ENCODE results near the gene GABRG1. TPM values are rescaled to one million over a fixed set of nuclear protein-coding genes. Genes with fewer than 3 reads are reported as not detected.

GABRG1 gene
- total RNA-seq, 2 donors from 2014 or later, result not detected

- no peaks in the 10 kb centered on the region for H3K9me3 ChIP-seq
- WGBS, 2 donors, result 43 to 44% methylated on average over 5 of the region's 5 CpGs
- DNase-seq (no peak), ATAC-seq (no peak)
- no peak for TF ChIP-seq POLR2A (IDR thresholded peaks at IDR 0.05)
- no peak for TF ChIP-seq CTCF (IDR thresholded peaks at IDR 0.05)
- no peaks in the 10 kb centered on the region for H3K36me3 ChIP-seq (replicated peaks in 1 of 2; ENCODE audit: insufficient read depth in 1 of 2, low read depth in 2 of 2)
- no peak overlapping the region for H3K4me3 ChIP-seq
- no peaks in the 10 kb centered on the region for H3K27me3 ChIP-seq
- no peaks in the 10 kb centered on the region for H3K4me1 ChIP-seq
- intact Hi-C loops (cut with DNase I), result no loop called here
- no peak overlapping the region for H3K27ac ChIP-seq
These were observed 42.2 kb downstream of the GABRG1 start for GRCh38 chr4:46081674-46082073.

- no peaks in the 10 kb centered on the region for H3K4me1 ChIP-seq
- TF ChIP-seq POLR2A (IDR thresholded peaks at IDR 0.05) (no peak), CTCF (IDR thresholded peaks at IDR 0.05) (no peak)
- no peaks in the 10 kb centered on the region for H3K36me3 ChIP-seq (replicated peaks in 1 of 2; ENCODE audit: insufficient read depth in 1 of 2, low read depth in 2 of 2)
- H3K9me3 ChIP-seq, result no peaks in the 10 kb centered on the region
- no peak overlapping the region for H3K27ac ChIP-seq
- H3K27me3 ChIP-seq, result no peaks in the 10 kb centered on the region
- no peak overlapping the region for H3K4me3 ChIP-seq
- intact Hi-C loops (cut with DNase I), result no loop called here
- no peak for DNase-seq
- ATAC-seq, result no peak
These were observed 42.6 kb downstream of the GABRG1 start for GRCh38 chr4:46081248-46081647.

- no peak overlapping the region for H3K27ac ChIP-seq
- ATAC-seq, result no peak
- no peaks in the 10 kb centered on the region for H3K27me3 ChIP-seq
- intact Hi-C loops (cut with DNase I), result no loop called here
- H3K36me3 ChIP-seq (replicated peaks in 1 of 2; ENCODE audit: insufficient read depth in 1 of 2, low read depth in 2 of 2), result no peaks in the 10 kb centered on the region
- no peak overlapping the region for H3K4me3 ChIP-seq
- H3K4me1 ChIP-seq, result no peaks in the 10 kb centered on the region
- no peak for DNase-seq
- H3K9me3 ChIP-seq, result no peaks in the 10 kb centered on the region
- TF ChIP-seq CTCF (IDR thresholded peaks at IDR 0.05), result no peak
- no peak for TF ChIP-seq POLR2A (IDR thresholded peaks at IDR 0.05)
These were observed 50.1 kb downstream of the GABRG1 start for GRCh38 chr4:46073778-46074177.

GRCh38 chr4:46051392-46051791 is 72.5 kb downstream of the GABRG1 start:
- 55 to 62% methylated on average over 2 of the region's 2 CpGs for WGBS, 2 donors
- H3K27ac ChIP-seq, result no peak overlapping the region

More at GRCh38 chr4:46051392-46051791, 72.5 kb downstream of the GABRG1 start:
- no peaks in the 10 kb centered on the region for H3K36me3 ChIP-seq (replicated peaks in 1 of 2; ENCODE audit: insufficient read depth in 1 of 2, low read depth in 2 of 2)
- no peaks in the 10 kb centered on the region for H3K9me3 ChIP-seq
- intact Hi-C loops (cut with DNase I), result no loop called here
- H3K4me3 ChIP-seq, result no peak overlapping the region
- ATAC-seq (no peak), DNase-seq (no peak)
- no peak for TF ChIP-seq POLR2A (IDR thresholded peaks at IDR 0.05)
- TF ChIP-seq CTCF (IDR thresholded peaks at IDR 0.05), result no peak
- H3K27me3 ChIP-seq, result no peaks in the 10 kb centered on the region
- H3K4me1 ChIP-seq, result no peaks in the 10 kb centered on the region

Data from body of pancreas (tissue), 4 donors.